Umbilical cord (tissue), 1 donor: Measurements from ENCODE around the gene HOXC6. TPM values are rescaled to one million over a fixed set of nuclear protein-coding genes. Genes with fewer than 3 reads are reported as not detected.

ENCODE experiments used
- total RNA-seq: library from RNA; depleted of rRNA; stranded (reverse); fragments of >200 nt; gene quantifications from one replicate; pipeline ENCODE4 v1.2.3, GENCODE V29; 2014; ENCODE audit warnings: low replicate concordance; ENCODE audit not compliant: insufficient read depth

Gene HOXC6
- total RNA-seq, 1 donor from 2014 or later = 4.1 TPM

Other genes starting within 250 kb of the HOXC6 start
- 1.2 TPM for gene HOXC13, start 89.6 kb upstream of the HOXC6 start, total RNA-seq
- not detected for gene HOXC12, start 73.5 kb upstream of the HOXC6 start, total RNA-seq
- 7.7 TPM for gene HOXC11, start 55.3 kb upstream of the HOXC6 start, total RNA-seq
- 12.5 TPM for gene HOTAIR, start 53.5 kb upstream of the HOXC6 start, total RNA-seq
- 3.4 TPM for gene HOXC10, start 43.3 kb upstream of the HOXC6 start, total RNA-seq
- gene HOXC9, start 28.3 kb upstream of the HOXC6 start, total RNA-seq = 10.4 TPM
- 2.2 TPM for gene HOXC8, start 19.5 kb upstream of the HOXC6 start, total RNA-seq
- 1.2 TPM for gene HOXC5, start 4.6 kb downstream of the HOXC6 start, total RNA-seq
- 3.4 TPM for gene HOXC4, start 25.4 kb downstream of the HOXC6 start, total RNA-seq
- gene SMUG1, start 160.5 kb downstream of the HOXC6 start, total RNA-seq = 34.2 TPM